ENCODE measurements around the gene CFAP43. TPM values are rescaled to one million over a fixed set of nuclear protein-coding genes. Genes with fewer than 3 reads are reported as not detected.

CFAP43 gene
- total and polyA plus RNA-seq, 7 donors = 0.04 to 0.44 (median 0.11) TPM; not detected in 4

DNA sequence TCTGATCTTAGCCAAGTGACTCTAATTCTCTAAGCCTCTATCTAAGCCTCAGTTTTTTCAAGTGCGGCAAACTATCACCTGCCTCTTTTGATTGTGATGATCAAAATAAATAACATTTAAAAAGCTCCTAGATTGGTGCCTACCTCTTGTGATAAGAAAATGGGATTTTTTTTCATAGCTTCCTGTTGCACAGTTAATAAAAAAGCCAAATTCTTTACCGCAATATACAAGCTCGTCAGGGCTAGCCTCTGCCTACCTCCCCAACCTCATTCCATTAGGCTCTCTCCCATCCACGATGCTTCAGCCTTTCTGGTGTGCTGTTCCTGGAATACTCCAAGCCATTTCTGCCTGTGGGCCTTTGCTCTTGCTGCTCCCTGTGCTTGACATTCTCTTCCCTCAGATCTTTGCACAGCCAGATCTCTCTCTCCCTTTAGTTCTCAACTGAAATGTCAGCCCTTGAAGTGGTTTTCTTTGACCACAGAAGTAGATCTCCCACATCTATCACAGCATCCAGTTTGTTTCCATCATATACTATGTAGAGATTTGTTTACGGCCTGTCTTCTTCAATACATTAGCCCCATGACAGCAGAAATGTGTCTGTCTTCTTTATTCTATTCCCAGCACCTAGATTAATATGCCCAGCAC, 61.4 kb downstream of the CFAP43 start:
- Histone ChIP-seq H3K9me3 (no peaks in the 10 kb centered on the region), H3K36me3 (ENCODE audit: insufficient read depth in 1 of 2, low read depth in 1 of 2) (no peaks in the 10 kb centered on the region), H3K4me3 (no peak overlapping the region), H3K27me3 (ENCODE audit: insufficient read depth in 3 of 3, low read length in 2 of 3) (no peaks in the 10 kb centered on the region), H3K4me1 (no peaks in the 10 kb centered on the region), H3K27ac (no peak overlapping the region)
- no peak for DNase-seq
- intact Hi-C loops (cut with DNase I) = no loop called here
- ATAC-seq = no peak
- no peak for TF ChIP-seq CTCF (IDR thresholded peaks at IDR 0.05)
- 88 to 91% (median 89%) methylated on average over 5 of the region's 5 CpGs for WGBS, 3 donors

DNA sequence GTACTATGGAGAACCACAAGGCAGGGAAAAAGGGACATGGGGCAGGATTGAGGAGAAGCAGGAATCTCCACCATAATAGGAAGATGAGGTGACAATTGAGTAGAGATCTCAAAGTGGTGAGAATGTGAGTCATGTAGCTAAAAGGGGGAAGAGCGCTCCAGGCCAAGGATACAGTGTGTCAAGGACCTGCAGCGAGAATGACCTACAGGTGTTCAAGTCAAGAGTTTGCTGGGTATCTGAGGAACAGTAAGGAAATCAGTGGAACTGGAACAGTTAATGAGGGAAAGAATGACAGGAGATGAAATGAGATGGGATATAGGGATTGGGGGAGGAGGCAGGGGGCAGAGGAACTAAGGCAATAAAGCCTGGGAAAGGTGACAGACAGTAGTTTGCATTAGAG, 76.6 kb downstream of the CFAP43 start:
- H3K36me3 ChIP-seq (ENCODE audit: insufficient read depth in 1 of 2, low read depth in 1 of 2) = no peaks in the 10 kb centered on the region
- WGBS, 3 donors = 62 to 76% (median 73%) methylated on average over 2 of the region's 2 CpGs
- H3K4me3 ChIP-seq = no peak overlapping the region
- TF ChIP-seq CTCF (IDR thresholded peaks at IDR 0.05) = no peak
- H3K27ac ChIP-seq = no peak overlapping the region
- no peak for ATAC-seq
- H3K27me3 ChIP-seq (ENCODE audit: insufficient read depth in 3 of 3, low read length in 2 of 3) = peaks cover 0 to 9% (median 2%) of the 10 kb centered on the region in 3 donors
- intact Hi-C loops (cut with DNase I) = no loop called here
- peaks cover 15% of the 10 kb centered on the region for H3K9me3 ChIP-seq
- H3K4me1 ChIP-seq = no peaks in the 10 kb centered on the region
- no peak for DNase-seq

DNA sequence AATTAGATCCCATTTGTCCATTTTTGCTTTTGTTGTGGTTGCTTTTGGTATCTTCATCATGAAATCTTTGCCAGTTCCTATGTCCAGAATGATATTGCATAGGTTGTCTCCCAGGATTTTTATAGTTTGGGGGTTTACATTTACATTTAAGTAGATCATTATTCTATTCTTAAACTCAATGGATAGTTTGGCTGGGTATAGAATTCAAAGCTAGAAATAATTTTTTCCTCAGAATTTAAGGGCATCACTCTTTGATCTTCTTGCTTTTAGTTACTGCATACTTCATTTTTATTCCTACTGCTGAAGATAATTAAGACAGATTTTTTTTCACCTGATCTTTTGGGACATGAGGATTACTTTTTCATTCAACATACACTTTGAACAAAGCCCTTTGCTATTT, 80.4 kb downstream of the CFAP43 start:
- peaks cover 15% of the 10 kb centered on the region for H3K9me3 ChIP-seq
- intact Hi-C loops (cut with DNase I) = no loop called here
- no peak for DNase-seq

GRCh38 chr10:104150139-104150538, 82.0 kb downstream of the CFAP43 start:
- no peak overlapping the region for H3K4me3 ChIP-seq
- H3K9me3 ChIP-seq = peaks cover 15% of the 10 kb centered on the region
- DNase-seq (no peak), ATAC-seq (no peak)
- no peaks in the 10 kb centered on the region for H3K4me1 ChIP-seq
- H3K27me3 ChIP-seq (ENCODE audit: insufficient read depth in 3 of 3, low read length in 2 of 3) = peaks cover 0 to 6% (median 2%) of the 10 kb centered on the region in 3 donors
- intact Hi-C loops (cut with DNase I) = no loop called here
- no peak for TF ChIP-seq CTCF (IDR thresholded peaks at IDR 0.05)
- no peaks in the 10 kb centered on the region for H3K36me3 ChIP-seq (ENCODE audit: insufficient read depth in 1 of 2, low read depth in 1 of 2)
- no peak overlapping the region for H3K27ac ChIP-seq

More for the DNA sequence above, 80.4 kb downstream of the CFAP43 start:
- H3K4me1 ChIP-seq = no peaks in the 10 kb centered on the region
- H3K36me3 ChIP-seq (ENCODE audit: insufficient read depth in 1 of 2, low read depth in 1 of 2) = no peaks in the 10 kb centered on the region
- TF ChIP-seq CTCF (IDR thresholded peaks at IDR 0.05) = no peak
- H3K27me3 ChIP-seq (ENCODE audit: insufficient read depth in 3 of 3, low read length in 2 of 3) = peaks cover 0 to 9% (median 2%) of the 10 kb centered on the region in 3 donors
- H3K4me3 ChIP-seq = no peak overlapping the region
- no peak overlapping the region for H3K27ac ChIP-seq
- no peak for ATAC-seq

DNA sequence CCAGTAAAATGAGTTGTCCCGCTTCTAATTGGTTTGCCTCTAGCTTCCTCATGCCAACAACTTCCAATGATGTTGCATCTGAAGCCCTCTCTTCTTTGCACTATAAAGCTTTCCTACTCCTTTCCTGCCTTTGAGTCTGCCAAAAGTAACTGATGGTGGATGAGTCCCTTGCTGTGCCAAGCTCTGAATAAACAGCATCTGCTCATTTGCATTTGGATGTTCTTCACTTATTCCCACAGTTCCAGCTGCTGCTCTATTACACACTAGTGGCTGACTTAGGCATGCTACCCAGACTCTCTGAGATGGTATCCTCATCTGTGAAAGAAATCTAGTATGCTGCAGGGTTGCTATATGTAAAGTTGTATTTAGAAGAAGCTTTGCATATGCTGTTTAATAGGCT, 85.3 kb downstream of the CFAP43 start:
- no peak overlapping the region for H3K4me3 ChIP-seq
- TF ChIP-seq CTCF (IDR thresholded peaks at IDR 0.05) = no peak

More for the DNA sequence above, 85.3 kb downstream of the CFAP43 start:
- H3K27ac ChIP-seq = no peak overlapping the region
- no peak for ATAC-seq
- H3K4me1 ChIP-seq = no peaks in the 10 kb centered on the region
- H3K9me3 ChIP-seq = peaks cover 6% of the 10 kb centered on the region
- 54 to 71% (median 65%) methylated on average over 1 of the region's 1 CpG for WGBS, 3 donors
- H3K36me3 ChIP-seq (ENCODE audit: insufficient read depth in 1 of 2, low read depth in 1 of 2) = no peaks in the 10 kb centered on the region
- H3K27me3 ChIP-seq (ENCODE audit: insufficient read depth in 3 of 3, low read length in 2 of 3) = peaks cover 0 to 2% (median 0%) of the 10 kb centered on the region in 3 donors
- intact Hi-C loops (cut with DNase I) = no loop called here
- DNase-seq = no peak

Data from psoas muscle (tissue), 8 donors.